ENCODE results near the gene COL4A5. TPM values are rescaled to one million over a fixed set of nuclear protein-coding genes. Genes with fewer than 3 reads are reported as not detected.
"Not testable (repeated sequence)": the region's sequence is repeated elsewhere in the genome, so short reads cannot be mapped to it uniquely, and the experiment has no call there.

Gene COL4A5
- 10 to 100 TPM in 1 of 2 donors, 1 to 10 TPM in 1; 1.3 to 10.3 TPM for total RNA-seq
- polyA plus RNA-seq, result 1 to 10 TPM in 1 of 2 donors, under 1 TPM in 1; 0.63 to 1.0 TPM

DNA sequence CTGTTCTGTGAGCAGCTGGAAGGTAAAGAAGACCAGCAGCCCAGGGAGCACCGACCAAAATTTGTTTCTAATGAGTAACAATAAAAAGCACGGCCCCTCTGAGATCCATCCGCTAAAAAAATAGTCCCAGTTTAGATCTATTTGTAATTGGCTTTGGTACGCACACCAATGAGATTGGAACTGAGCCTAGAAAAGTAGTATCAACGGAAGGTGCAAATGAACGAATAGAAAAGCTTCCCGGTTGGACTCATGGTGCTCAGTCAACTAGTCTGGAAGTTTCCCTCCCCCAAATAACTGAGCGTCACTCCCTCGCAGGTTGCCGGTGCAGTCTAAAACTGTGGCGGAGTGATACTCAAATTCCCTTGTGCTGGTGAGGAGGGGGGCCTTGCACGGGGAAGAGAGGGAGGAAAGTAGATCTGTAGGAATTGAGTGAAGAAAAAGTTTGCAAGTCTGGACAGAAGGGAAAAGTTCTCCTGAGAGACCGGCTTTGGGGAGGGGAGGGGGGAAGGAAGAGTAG, at the start of gene COL4A5:
Gene COL4A5, plus strand, starts transcription at position 413 of the 517 bp plus-strand sequence. CDS start 288 bp downstream, outside the sequence.
- no peak within 1 kb of the TSS for H3K9ac ChIP-seq (ENCODE audit: low read depth in 1 of 2, low read length in 2 of 2)
- no peak within 1 kb of the TSS for H3K27ac ChIP-seq (ENCODE audit: low read depth in 1 of 2, low read length in 2 of 2)

DNA sequence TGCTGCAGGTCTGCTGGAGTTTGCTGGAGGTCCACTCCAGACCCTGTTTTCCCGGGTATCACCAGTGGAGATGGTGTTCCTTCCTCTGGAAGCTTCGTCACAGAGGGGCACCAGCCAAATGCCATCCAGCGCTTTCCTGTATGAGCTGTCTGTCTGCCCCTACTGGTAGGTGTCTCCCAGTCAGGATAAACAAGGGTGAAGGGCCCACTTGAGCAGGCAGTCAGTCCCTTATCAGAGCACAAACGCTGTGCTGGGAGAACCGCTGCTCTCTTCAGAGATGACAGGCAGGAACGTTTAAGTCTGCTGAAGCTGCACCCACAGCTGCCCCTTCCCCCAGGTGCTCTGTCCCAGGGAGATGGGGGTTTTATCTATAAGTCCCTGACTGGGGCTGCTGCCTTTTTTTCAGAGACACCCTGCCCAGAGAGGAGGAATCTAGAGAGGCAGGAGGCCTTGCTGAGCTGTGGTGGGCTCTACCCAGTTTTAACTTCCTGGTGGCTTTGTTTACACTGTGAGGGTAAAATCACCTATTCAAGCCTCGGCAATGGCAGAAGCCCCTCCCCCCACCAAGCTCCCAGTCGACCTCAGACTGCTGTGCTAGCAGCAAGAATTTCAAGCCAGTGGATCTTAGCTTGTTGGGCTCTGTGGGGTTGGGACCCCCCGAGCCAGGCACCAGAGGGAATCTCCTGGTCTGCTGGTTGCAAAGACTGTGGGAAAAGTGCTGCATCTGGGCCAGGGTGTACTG, 48.5 kb upstream of the COL4A5 start:
- H3K4me3 ChIP-seq (ENCODE audit: low read depth in 1 of 3, low read length in 3 of 3); H3K9me3 ChIP-seq (ENCODE audit: control insufficient read depth in 4 of 4, low read length in 3 of 4); H3K27ac ChIP-seq (ENCODE audit: low read depth in 1 of 2, low read length in 2 of 2); H3K4me1 ChIP-seq (ENCODE audit: control insufficient read depth in 4 of 4, insufficient read depth in 4 of 4, low read length in 3 of 4); H3K9ac ChIP-seq (ENCODE audit: low read depth in 1 of 2, low read length in 2 of 2); H3K36me3 ChIP-seq (ENCODE audit: control insufficient read depth in 4 of 4, insufficient read depth in 3 of 4, low read depth in 1 of 4, low read length in 3 of 4); DNase-seq (ENCODE audit: low spot score); H3K27me3 ChIP-seq (ENCODE audit: control insufficient read depth in 4 of 4, insufficient read depth in 4 of 4, low read length in 3 of 4): not testable (repeated sequence)
- WGBS, result 54% methylated on average over 9 of the region's 9 CpGs

More for the DNA sequence above, at the start of gene COL4A5:
- H3K4me1 ChIP-seq (ENCODE audit: control insufficient read depth in 4 of 4, insufficient read depth in 4 of 4, low read length in 3 of 4), result peaks cover 0 to 5% (median 2%) of the 10 kb centered on the region in 4 donors
- peak; percentile 43 for DNase-seq (ENCODE audit: low spot score)
- peaks cover 0 to 20% (median 0%) of the 10 kb centered on the region in 4 donors for H3K27me3 ChIP-seq (ENCODE audit: control insufficient read depth in 4 of 4, insufficient read depth in 4 of 4, low read length in 3 of 4)
- no peak for TF ChIP-seq SP1 (IDR thresholded peaks at IDR 0.05)
- TF ChIP-seq HNF4G (IDR thresholded peaks at IDR 0.05), result no peak
- no peak for TF ChIP-seq JUND (IDR thresholded peaks at IDR 0.05)
- no peak for TF ChIP-seq HNF4A (conservative IDR thresholded peaks at IDR 0.05)
- no peak for TF ChIP-seq RXRA (IDR thresholded peaks at IDR 0.05)
- no peak for TF ChIP-seq FOXA2 (IDR thresholded peaks at IDR 0.05)
- TF ChIP-seq FOXA1 (IDR thresholded peaks at IDR 0.05), result no peak
- no peak for TF ChIP-seq REST (IDR thresholded peaks at IDR 0.05)
- no peak for TF ChIP-seq GABPA (IDR thresholded peaks at IDR 0.05 in 1 of 2, conservative IDR thresholded peaks at IDR 0.05 in 1 of 2)
- no peaks in the 10 kb centered on the region for H3K36me3 ChIP-seq (ENCODE audit: control insufficient read depth in 4 of 4, insufficient read depth in 3 of 4, low read depth in 1 of 4, low read length in 3 of 4)
- WGBS, result 2% methylated on average over 13 of the region's 13 CpGs
- peak within 1 kb of the TSS; percentile 41 to 62 (median 43) for H3K4me3 ChIP-seq (ENCODE audit: low read depth in 1 of 3, low read length in 3 of 3)
- no peaks in the 10 kb centered on the region for H3K9me3 ChIP-seq (ENCODE audit: control insufficient read depth in 4 of 4, low read length in 3 of 4)

DNA sequence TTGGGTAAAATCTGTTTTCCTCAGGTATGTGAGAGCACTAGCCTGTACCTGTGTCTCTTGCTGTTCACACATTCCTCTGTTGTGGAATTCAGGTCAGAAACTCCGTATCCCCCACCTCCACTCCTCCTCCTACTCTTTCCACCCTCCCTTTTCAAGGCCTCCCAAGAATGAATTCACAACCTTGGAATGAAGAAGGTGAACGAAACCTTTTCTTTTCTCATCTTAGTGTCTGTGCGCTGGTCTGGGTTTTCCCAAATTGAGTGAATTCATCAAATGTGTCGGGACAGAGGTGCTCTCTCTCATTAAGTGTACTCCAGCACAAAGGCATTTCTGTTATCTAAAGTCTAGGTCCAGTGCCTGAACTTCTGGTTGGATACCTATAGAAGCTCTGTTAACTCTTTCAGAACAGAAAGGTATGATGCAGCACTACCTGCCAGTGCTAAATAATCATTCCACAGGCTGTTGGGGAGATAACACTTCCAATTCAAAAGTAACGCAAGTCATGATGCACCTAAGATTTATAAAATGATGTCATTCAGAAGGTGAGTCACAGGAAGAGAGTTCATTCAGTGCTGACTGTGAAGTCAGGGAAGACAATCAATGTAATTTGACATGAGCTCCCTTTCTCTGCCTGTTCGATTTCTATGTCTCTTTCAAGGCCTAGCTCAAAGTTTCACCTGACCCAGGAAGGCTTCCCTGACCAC, 43.3 kb upstream of the COL4A5 start:
- no peaks in the 10 kb centered on the region for H3K27me3 ChIP-seq (ENCODE audit: control insufficient read depth in 4 of 4, insufficient read depth in 4 of 4, low read length in 3 of 4)
- H3K9ac ChIP-seq (ENCODE audit: low read depth in 1 of 2, low read length in 2 of 2), result no peak overlapping the region
- no peaks in the 10 kb centered on the region for H3K9me3 ChIP-seq (ENCODE audit: control insufficient read depth in 4 of 4, low read length in 3 of 4)
- H3K4me1 ChIP-seq (ENCODE audit: control insufficient read depth in 4 of 4, insufficient read depth in 4 of 4, low read length in 3 of 4), result no peaks in the 10 kb centered on the region
- whole genome bisulfite sequencing, result 79% methylated on average over 6 of the region's 6 CpGs
- TF ChIP-seq RXRA (IDR thresholded peaks at IDR 0.05) (no peak), HNF4G (IDR thresholded peaks at IDR 0.05) (no peak), GABPA (IDR thresholded peaks at IDR 0.05 in 1 of 2, conservative IDR thresholded peaks at IDR 0.05 in 1 of 2) (no peak), RAD21 (IDR thresholded peaks at IDR 0.05) (no peak), MAX (IDR thresholded peaks at IDR 0.05) (no peak), FOXA2 (IDR thresholded peaks at IDR 0.05) (no peak), SP1 (IDR thresholded peaks at IDR 0.05) (no peak), REST (IDR thresholded peaks at IDR 0.05) (no peak), TAF1 (conservative IDR thresholded peaks at IDR 0.05) (no peak), FOXA1 (IDR thresholded peaks at IDR 0.05) (no peak), JUND (IDR thresholded peaks at IDR 0.05) (no peak), NR2F2 (IDR thresholded peaks at IDR 0.05) (no peak)
- TF ChIP-seq, protein P1, sequence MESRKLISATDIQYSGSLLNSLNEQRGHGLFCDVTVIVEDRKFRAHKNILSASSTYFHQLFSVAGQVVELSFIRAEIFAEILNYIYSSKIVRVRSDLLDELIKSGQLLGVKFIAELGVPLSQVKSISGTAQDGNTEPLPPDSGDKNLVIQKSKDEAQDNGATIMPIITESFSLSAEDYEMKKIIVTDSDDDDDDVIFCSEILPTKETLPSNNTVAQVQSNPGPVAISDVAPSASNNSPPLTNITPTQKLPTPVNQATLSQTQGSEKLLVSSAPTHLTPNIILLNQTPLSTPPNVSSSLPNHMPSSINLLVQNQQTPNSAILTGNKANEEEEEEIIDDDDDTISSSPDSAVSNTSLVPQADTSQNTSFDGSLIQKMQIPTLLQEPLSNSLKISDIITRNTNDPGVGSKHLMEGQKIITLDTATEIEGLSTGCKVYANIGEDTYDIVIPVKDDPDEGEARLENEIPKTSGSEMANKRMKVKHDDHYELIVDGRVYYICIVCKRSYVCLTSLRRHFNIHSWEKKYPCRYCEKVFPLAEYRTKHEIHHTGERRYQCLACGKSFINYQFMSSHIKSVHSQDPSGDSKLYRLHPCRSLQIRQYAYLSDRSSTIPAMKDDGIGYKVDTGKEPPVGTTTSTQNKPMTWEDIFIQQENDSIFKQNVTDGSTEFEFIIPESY (IDR thresholded peaks at IDR 0.05), result no peak
- H3K27ac ChIP-seq (ENCODE audit: low read depth in 1 of 2, low read length in 2 of 2), result no peak overlapping the region
- no peaks in the 10 kb centered on the region for H3K36me3 ChIP-seq (ENCODE audit: control insufficient read depth in 4 of 4, insufficient read depth in 3 of 4, low read depth in 1 of 4, low read length in 3 of 4)
- no peak overlapping the region for H3K4me3 ChIP-seq (ENCODE audit: low read depth in 1 of 3, low read length in 3 of 3)
- DNase-seq (ENCODE audit: low spot score), result no peak
